K562 (cell line): ENCODE results near the gene ZEB2. TPM values are rescaled to one million over a fixed set of nuclear protein-coding genes. Genes with fewer than 3 reads are reported as not detected.

Experiments used
- ARID2 ChIP-seq: fragments of 450-650 bp; IDR thresholded peaks from 2 replicates; pipeline ENCODE4 v1.6.1; 2017; ENCODE audit warnings: antibody characterized with exemption, mild to moderate bottlenecking
- CXXC5 ChIP-seq: fragments of 250-450 bp; sonication (Bioruptor Pico); IDR thresholded peaks from 2 replicates; pipeline ENCODE4 v1.8.0; 2022; ENCODE audit warnings: inconsistent platforms, mild to moderate bottlenecking, moderate library complexity
- KDM1A ChIP-seq, 2 experiments: fragments of 450-650 bp; IDR thresholded peaks; 2 replicates each; pipeline ENCODE4 v1.6.1; 2016; ENCODE audit warnings: mild to moderate bottlenecking in 2 of 2
- NFIC ChIP-seq: fragments of 450-650 bp; IDR thresholded peaks from 2 replicates; pipeline ENCODE4 v1.6.1; 2017; ENCODE audit warnings: mild to moderate bottlenecking, inconsistent platforms
- RB1 ChIP-seq: fragments of 450-650 bp; IDR thresholded peaks from 2 replicates; pipeline ENCODE4 v1.6.1; 2017; ENCODE audit warnings: low read depth, mild to moderate bottlenecking
- SMARCA4 ChIP-seq: fragments of 450-650 bp; IDR thresholded peaks from 2 replicates; pipeline ENCODE4 v1.6.1; 2016
- TRIM24 ChIP-seq, 2 experiments: fragments of 450-650 bp; IDR thresholded peaks; 2 replicates each; pipeline ENCODE4 v1.6.1; 2016
- YY1 ChIP-seq, 3 experiments: IDR thresholded peaks; 2 replicates each; pipeline ENCODE4 v1.6.1; 2011; ENCODE audit warnings: low read length in 2 of 3, mild to moderate bottlenecking in 2 of 3, moderate library complexity in 2 of 3, borderline replicate concordance in 1 of 3, control low read depth in 1 of 3, low read depth in 1 of 3; ENCODE audit not compliant: insufficient read depth in 3 of 3, insufficient replicate concordance in 2 of 3, control insufficient read depth in 1 of 3, insufficient read length in 1 of 3; ENCODE audit errors: extremely low read depth in 1 of 3
- ZBTB33 ChIP-seq: sonication (generic); formaldehyde crosslinking; IDR thresholded peaks from 2 replicates; pipeline ENCODE4 v1.8.1; 2023; ENCODE audit warnings: mild to moderate bottlenecking, missing genetic modification reagents
- ZBTB40 ChIP-seq, 2 experiments: fragments of 450-650 bp in 1 of 2; sonication (generic) in 1 of 2; formaldehyde crosslinking in 1 of 2; IDR thresholded peaks; 2 replicates each; pipeline versions ENCODE4 v1.7.1 to v1.9.0; 2016 to 2022; ENCODE audit warnings: inconsistent platforms in 1 of 2, mild to moderate bottlenecking in 1 of 2, missing genetic modification reagents in 1 of 2
- polyA plus RNA-seq, 8 experiments: library from polyadenylated mRNA; depleted of rRNA in 4 of 8; stranded (reverse) in 5 of 8; unstranded in 3 of 8; fragments of >200 nt; fragmentation: Nextera tagmentation in 2 of 8; fragmentation: Illumina TruSeq in 1 of 8; extraction: Ambion mirVana in 2 of 8; extraction: Trizol in 1 of 8; gene quantifications; 2 replicates each; pipeline versions ENCODE4 v1.2.1 to v1.2.3, GENCODE V29; 2011 to 2014; ENCODE audit warnings: inconsistent platforms in 1 of 8, missing spikeins in 1 of 8
- total RNA-seq, 7 experiments: library from RNA; depleted of rRNA in 6 of 7; stranded (reverse); fragments of >200 nt in 6 of 7; fragmentation: Illumina TruSeq in 2 of 7; extraction: Trizol in 2 of 7; gene quantifications; 2 replicates each; pipeline versions ENCODE4 v1.2.1 to v1.2.3, GENCODE V29; 2011 to 2021; ENCODE audit warnings: low replicate concordance in 1 of 7
- TF ChIP-seq, protein P1 (sequence below): fragments of 450-650 bp; IDR thresholded peaks from 2 replicates; pipeline ENCODE4 v1.6.1; 2017; ENCODE audit warnings: antibody characterized with exemption, mild to moderate bottlenecking

ZEB2 gene
- total and polyA plus RNA-seq, 9 of the 15 experiments (the other 6 are each of a cell fraction or from before 2014, with no cell fraction given), result 15.1 to 113 (median 72.3) TPM

DNA sequence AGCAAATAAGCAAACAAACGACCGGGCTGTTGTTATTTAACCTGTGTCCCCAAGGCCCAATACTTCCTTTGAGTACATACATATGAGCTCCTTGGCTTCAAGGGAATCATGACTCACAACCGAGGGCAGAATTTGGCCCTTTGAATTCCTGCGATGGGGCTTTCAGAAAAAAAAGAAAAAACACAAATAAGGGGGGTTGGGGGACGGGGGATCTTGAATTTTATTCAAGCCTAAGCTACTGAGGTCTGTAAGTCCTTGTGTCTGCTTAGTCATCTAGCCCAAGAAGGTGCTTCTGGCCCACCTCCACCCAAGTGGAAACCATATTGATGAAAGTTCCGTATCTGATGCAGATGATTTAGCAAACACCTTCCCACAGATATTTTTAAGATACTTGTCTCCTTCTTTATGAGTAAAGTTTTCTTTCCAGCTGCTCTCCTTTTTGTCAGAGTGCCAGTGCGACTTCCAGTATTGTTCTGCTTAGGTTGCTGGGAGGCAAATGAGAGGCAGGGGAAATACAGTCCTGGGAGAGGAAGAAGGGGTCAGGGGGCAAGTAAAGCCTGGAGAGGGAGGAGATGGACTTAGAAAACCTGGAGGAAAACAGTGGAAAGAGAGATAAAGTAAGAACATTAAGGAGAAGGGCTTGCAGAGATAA, 169.6 kb downstream of the ZEB2 start (continued):
- TF ChIP-seq ZBTB33 (CRISPR knock-in tag), result no peak
- TF ChIP-seq RB1, result 0 out of 2 replicates have a peak, but pooled peaks have one; percentile 9
- no peak for TF ChIP-seq ARID2
- peak in 1 of 3 experiments; percentile 15 for TF ChIP-seq YY1 (IDR thresholded peaks at IDR 0.05; ENCODE audit: borderline replicate concordance in 1 of 3, control insufficient read depth in 1 of 3, extremely low read depth in 1 of 3, insufficient read depth in 3 of 3, insufficient read length in 1 of 3, insufficient replicate concordance in 2 of 3, low read depth in 1 of 3, low read length in 2 of 3)
- TF ChIP-seq KDM1A (IDR thresholded peaks at IDR 0.05), result 0 out of 4 replicates have a peak, but pooled peaks of 1 of the 2 experiments have one; percentile 22
- no peak for TF ChIP-seq CXXC5 (CRISPR knock-in tag)
- TF ChIP-seq TRIM24 (IDR thresholded peaks at IDR 0.05), result peak in 1 of 2 experiments; percentile 21; a peak in 1 of 4 replicates
- TF ChIP-seq ZBTB40 (IDR thresholded peaks at IDR 0.05), result peak; percentile 76
- TF ChIP-seq ZBTB40 (CRISPR knock-in tag; IDR thresholded peaks at IDR 0.05), result peak; percentile 48; the same call in 1 of the 2 replicates
- TF ChIP-seq, protein P1, sequence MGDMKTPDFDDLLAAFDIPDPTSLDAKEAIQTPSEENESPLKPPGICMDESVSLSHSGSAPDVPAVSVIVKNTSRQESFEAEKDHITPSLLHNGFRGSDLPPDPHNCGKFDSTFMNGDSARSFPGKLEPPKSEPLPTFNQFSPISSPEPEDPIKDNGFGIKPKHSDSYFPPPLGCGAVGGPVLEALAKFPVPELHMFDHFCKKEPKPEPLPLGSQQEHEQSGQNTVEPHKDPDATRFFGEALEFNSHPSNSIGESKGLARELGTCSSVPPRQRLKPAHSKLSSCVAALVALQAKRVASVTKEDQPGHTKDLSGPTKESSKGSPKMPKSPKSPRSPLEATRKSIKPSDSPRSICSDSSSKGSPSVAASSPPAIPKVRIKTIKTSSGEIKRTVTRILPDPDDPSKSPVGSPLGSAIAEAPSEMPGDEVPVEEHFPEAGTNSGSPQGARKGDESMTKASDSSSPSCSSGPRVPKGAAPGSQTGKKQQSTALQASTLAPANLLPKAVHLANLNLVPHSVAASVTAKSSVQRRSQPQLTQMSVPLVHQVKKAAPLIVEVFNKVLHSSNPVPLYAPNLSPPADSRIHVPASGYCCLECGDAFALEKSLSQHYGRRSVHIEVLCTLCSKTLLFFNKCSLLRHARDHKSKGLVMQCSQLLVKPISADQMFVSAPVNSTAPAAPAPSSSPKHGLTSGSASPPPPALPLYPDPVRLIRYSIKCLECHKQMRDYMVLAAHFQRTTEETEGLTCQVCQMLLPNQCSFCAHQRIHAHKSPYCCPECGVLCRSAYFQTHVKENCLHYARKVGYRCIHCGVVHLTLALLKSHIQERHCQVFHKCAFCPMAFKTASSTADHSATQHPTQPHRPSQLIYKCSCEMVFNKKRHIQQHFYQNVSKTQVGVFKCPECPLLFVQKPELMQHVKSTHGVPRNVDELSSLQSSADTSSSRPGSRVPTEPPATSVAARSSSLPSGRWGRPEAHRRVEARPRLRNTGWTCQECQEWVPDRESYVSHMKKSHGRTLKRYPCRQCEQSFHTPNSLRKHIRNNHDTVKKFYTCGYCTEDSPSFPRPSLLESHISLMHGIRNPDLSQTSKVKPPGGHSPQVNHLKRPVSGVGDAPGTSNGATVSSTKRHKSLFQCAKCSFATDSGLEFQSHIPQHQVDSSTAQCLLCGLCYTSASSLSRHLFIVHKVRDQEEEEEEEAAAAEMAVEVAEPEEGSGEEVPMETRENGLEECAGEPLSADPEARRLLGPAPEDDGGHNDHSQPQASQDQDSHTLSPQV, result peak; percentile 72
- peak; percentile 49 for TF ChIP-seq NFIC
- peak; percentile 64; the same call in 1 of the 2 replicates for TF ChIP-seq SMARCA4
